Endometrium (tissue), 2 donors: ENCODE measurements around the gene FAM32A.

Experiments used
- FAIRE-seq: peaks from 2 replicates; lab custom pipeline; 2012; peaks lifted over from hg19 to GRCh38; lab: Jason Lieb, UNC
- donor health status: control.
- donor health status: control.

Gene FAM32A

DNA sequence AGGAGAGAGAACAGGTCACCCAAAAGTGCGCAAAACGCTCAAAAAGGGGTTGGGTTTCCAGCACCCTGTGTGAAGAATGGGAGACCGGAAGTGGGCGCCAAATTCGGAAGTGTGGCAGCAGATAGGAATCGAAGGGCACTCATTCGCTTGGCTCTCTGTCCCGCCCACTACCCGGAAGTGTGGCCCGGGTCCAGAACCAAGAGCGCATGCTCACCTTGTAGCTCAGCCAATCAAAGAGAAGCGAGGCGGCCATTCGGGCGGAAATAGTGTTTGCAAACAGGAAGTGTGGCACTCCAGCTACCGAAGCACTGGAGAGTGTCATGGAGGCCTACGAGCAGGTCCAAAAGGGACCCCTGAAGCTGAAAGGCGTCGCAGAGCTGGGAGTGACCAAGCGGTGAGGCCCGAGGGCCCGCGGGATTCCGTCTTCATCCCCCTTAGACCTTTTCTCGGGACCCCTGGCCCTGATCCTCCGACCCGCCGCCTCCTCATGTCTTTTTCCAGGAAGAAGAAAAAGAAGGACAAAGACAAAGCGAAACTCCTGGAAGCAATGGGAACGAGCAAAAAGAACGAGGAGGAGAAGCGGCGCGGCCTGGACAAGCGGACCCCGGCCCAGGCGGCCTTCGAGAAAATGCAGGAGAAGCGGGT, at the start of gene FAM32A:
TSS of gene FAM32A (plus strand) at position 288 of the 645 bp plus-strand sequence. CDS start at position 321, 33 bp downstream.
- peak; percentile 98 for FAIRE-seq

DNA sequence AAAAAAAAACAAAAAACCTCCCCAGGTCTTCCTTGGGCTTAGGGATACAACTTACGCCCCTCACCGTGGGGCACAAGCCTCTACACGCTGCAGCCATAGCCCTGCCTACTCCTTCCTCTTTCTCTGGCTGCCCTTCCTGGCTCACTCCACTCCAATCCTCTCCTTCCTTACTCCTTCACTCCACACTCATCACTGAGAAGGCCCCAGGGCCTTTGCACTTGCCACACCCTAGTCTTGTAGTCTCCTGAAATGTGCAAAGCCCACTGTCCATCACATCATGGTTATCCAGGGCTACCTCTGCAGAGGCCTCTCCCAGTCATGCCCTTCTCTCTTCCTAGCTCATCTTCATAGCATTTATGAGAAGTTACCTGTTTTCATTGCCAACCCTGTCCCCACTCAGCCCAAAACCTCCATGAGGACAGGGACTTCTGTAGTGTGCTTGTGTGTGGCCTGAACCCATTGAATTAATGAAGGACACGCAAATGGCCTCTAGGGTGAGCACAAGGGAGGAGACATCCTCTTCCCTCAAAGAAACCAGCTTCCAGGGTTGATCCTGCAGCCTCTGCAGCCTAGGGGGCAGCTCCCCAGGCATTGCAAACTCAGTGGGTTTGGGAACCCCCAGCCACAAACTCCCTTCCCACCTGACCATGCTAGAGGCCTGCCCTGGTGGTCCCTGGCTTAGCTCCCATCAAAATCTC, 49.6 kb upstream of the FAM32A start:
- FAIRE-seq: no peak

DNA sequence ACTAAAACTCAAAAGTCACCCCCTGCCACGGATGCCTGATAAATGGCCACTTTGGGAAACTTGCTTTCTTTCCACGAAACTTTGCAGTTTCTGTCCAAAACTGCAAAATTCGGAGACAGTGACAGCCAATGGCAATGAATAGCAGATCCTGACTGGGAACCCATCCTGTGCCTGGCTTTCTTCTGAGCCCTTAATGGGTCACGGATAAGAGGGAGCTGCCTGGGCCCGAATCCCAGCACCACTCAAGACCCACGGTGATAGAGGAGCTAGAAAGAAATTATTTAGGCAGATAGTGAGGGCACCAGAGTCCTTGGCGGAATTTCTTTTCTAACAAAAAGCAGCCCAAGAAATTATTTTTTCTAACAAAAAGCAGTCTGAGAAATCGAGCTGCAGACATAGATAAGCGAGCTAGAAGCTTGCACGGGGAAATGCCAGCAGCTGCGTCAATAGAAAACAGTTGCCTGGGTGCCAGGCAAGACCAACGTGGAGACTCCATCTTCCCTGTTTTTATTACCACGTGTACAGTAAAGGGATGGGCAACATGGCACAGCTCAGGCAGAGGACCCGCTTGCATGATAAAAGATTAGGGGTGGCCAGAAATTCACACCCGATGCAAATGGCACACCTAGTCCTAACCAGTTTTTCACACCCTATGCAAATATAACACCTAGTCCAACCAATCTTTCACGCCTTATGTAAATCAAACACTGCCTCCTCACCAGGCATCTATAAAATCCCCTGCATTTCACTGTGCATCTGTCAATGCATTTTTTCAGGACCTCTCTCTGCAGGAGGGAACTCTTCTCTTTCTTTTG, 48.8 kb upstream of the FAM32A start:
- no peak for FAIRE-seq

GRCh38 chr19:16139752-16140151, 45.5 kb upstream of the FAM32A start:
- no peak for FAIRE-seq

DNA sequence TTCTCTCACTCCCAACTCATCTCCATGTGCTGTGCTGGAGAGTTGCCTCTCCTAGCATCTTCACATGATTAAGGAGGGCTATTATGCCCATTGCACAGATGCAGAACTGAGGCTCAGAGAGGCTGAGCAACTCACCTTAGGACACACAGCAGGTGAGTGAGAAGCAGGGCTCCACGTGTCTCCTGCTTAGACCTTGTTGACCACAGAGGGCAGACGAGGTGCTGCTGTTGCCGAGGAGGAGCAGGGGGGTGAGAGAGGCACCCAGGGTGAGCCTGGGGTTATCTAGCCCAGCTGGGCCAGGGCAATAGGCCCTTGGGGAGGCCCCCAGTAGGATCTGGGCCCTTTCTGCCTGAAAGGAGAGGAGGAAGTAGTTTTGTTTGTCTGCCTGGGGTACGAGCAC, 44.2 kb upstream of the FAM32A start:
- FAIRE-seq: no peak

DNA sequence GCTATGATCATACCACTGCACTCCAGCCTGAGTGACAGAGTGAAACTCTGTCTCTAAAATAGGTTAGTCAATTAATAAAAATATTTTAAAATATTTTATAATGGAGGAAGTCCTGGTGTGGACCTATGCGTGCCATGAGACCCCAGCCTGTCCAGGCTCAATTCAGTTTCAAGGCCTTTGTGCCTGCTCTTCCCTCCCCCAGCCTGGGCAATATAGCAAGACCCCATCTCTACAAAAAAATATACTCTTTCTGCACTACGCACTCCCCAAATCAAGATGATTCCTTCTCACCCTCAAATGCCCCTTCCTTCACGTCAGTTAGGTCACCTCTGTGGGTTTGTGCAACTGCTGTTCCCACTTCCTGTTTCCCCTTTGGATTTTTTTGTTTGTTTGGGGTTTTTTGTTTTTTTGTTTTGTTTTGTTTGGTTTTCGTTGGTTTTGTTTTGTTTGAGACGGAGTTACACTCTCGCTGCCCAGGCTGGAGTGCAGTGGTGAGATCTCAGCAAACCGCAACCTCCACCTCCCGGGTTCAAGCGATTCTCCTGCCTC, 43.1 kb upstream of the FAM32A start:
- no peak for FAIRE-seq

- no peak for FAIRE-seq
Observed at GRCh38 chr19:16143399-16144215, 41.6 kb upstream of the FAM32A start, which contains the start of gene HSH2D. HSH2D (plus strand) TSS chr19:16143685; CDS start chr19:16148751, 5,066 bp downstream.

DNA sequence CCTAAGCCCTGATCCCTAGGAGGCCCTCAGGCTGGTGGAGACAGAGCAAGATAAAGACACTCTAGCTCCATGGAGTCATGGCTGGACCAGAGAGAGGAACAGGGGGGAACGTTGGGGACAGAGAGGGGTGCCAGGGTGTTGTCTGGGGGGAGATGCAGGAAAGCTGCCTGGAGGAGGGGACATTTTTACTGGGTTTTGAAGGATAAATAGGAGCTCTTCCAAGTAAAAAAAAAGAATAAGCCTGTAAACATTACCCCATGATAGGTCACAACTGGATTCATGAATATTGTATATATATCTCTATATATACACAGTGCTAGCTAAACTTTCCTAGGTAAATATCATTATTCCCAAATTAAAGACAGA, 41.0 kb upstream of the FAM32A start:
- no peak for FAIRE-seq

- FAIRE-seq: no peak
Observed at GRCh38 chr19:16146112-16146511, 39.1 kb upstream of the FAM32A start.

GRCh38 chr19:16148443-16149229, 36.6 kb upstream of the FAM32A start:
- no peak for FAIRE-seq

GRCh38 chr19:16153582-16154336, 31.5 kb upstream of the FAM32A start:
- no peak for FAIRE-seq

DNA sequence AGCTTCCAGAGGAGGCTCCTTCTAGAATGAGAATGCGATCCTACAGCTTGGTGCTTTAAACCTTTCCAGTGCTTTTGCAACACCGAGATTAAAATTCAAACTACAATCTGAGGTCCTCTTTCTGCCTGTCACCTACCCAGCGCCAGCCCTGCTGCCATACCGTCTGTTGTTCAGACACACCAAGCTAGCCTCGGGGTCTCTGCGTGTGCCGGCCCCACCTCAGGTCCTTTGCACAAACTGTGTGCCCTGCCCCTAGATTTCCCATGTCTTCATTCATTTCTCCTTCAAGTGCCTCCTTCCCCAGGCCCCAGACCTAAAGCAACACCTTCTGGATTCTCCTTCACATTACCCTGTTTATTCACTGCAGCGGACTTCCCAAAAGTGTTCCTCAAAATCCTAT, 30.7 kb upstream of the FAM32A start:
- FAIRE-seq: no peak

DNA sequence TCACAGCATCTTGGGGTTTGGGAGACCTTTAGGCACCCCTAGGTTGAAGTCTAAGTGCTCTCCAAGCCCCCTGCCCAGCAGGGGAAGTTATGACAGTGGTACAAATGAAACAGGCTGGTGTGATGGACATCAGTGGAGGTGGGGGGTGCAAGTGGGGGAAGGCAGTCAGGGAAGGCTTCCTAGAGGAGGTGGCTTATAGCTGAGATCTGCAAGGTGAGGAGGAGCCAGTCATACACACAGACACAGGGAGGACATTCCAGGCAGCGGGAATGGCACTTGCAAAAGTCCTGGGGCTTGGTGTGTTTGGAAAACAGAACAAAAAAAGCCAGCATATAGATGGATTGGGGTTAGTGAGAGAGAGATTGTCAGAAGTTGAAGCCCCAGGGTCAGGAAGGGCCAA, 30.1 kb upstream of the FAM32A start:
- no peak for FAIRE-seq

GRCh38 chr19:16156904-16157303, 28.3 kb upstream of the FAM32A start:
- no peak for FAIRE-seq

GRCh38 chr19:16157601-16158000, 27.6 kb upstream of the FAM32A start:
- FAIRE-seq: no peak

DNA sequence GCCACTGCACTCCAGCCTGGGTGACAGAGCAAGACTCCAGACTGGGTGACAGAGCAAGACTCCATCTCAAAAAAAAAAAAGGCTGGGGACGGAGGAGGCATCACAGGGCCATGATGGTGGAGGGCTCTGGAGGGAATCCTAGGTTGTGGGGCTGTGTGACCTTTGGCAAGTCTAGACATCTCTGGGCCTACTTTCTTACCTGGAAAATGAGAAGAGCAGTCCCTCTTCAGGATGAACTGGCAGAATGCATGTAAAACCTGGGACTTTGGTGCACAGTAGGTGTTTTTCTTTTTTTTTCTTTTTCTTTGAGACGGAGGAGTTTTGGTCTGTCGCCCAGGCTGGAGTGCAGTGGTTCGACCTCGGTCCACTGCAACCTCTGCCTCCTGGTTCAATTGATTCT, 25.6 kb upstream of the FAM32A start:
- no peak for FAIRE-seq

DNA sequence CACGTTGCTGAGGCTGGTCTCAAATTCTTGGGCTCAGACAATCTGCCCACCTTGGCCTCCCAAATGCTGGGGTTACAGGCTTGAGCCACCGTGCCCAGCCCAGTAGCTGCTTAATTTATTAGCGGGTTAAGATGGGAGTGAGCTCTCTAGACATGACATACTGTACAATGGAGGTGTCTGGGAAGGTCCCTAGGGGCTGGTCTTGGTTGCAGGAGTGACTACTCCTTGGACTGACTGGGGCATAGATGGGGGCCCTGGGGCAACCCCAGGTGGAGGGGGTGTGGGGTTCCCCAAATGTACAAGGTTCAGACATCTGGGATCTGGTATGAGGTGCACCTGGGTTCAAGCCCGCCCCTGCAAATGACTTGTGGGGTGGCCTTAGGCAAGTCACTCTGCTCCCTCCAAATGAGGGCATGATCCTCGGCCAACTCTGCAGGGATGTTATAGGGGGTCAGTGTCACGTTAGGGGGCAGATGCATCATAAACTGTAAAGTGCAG, 24.7 kb upstream of the FAM32A start:
- FAIRE-seq: no peak

DNA sequence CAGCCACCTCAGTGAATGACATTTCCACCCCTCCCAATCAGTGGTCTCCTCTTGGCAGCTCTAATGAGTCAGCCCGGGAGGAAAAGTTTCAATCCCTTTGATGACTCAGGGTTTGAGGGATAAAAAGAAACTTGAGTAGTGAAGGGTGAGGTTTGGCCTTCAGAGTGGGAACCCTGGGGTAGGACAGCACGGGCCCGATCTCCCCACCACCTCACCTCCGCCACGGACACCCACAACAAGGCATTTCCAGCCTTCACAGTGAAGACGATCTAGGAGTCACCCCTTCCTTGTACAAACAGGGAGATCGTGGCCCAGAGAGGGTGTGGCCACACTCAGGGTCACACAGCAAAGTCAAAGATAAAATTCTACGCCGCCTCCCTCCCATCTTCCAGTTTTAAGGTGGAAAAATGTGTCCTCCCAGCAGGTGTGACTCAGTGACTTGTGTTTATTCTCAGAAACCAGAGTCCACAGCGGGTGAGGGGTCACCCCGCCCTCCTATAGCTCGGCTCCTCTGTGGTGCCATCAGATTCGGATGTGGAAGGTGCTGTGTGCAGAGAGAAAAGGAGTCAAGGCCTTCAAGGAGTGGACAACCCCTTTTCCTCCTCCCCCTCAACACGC, 24.2 kb upstream of the FAM32A start:
- FAIRE-seq: no peak

DNA sequence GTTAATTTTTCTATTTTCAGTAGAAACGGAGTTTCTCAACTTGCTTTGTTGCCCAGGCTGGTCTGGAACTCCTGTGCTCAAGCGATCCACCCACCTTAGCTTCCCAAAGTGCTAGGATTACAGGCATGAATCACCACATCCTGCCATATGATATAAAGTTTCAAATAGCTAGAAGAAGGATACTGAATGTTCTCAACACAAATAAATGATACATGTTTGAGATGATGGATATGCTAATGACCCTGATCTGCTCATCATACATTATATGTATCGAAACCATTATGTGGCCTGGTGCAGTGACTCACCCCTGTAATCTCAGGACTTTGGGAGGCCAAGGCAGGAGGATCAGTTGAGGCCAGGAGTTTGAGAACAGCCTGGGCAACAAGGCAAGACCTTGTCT, 23.4 kb upstream of the FAM32A start:
- FAIRE-seq: no peak
